Measurements from ENCODE around the gene SREK1IP1.

The SREK1IP1 gene

GRCh38 chr5:64768358-64769312 is at the start of gene SREK1IP1, which contains the start of gene CWC27:
Gene SREK1IP1 (minus strand): TSS chr5:64768691. CDS start chr5:64768517, 174 bp downstream.
Gene CWC27 (plus strand): TSS chr5:64768930. CDS start chr5:64769147, 217 bp downstream.
- peak; percentile 95 for DNase-seq

- DNase-seq, result no peak
Observed at GRCh38 chr5:64818245-64818644, 49.8 kb upstream of the SREK1IP1 start.

GRCh38 chr5:64814073-64814472 is 45.6 kb upstream of the SREK1IP1 start:
- DNase-seq, result no peak

GRCh38 chr5:64811050-64811640 is 42.7 kb upstream of the SREK1IP1 start:
- peak; percentile 75 for DNase-seq

- DNase-seq, result no peak
Observed at GRCh38 chr5:64807520-64807919, 39.0 kb upstream of the SREK1IP1 start.

- no peak for DNase-seq
Observed at GRCh38 chr5:64806537-64806936, 38.0 kb upstream of the SREK1IP1 start.

- no peak for DNase-seq
Observed at GRCh38 chr5:64800926-64801325, 32.4 kb upstream of the SREK1IP1 start.

- DNase-seq, result no peak
Observed at GRCh38 chr5:64796301-64796700, 27.8 kb upstream of the SREK1IP1 start.

GRCh38 chr5:64794053-64794770 is 25.7 kb upstream of the SREK1IP1 start:
- no peak for DNase-seq

- no peak for DNase-seq
Observed at GRCh38 chr5:64792469-64792868, 24.0 kb upstream of the SREK1IP1 start.

GRCh38 chr5:64790210-64790609 is 21.7 kb upstream of the SREK1IP1 start:
- DNase-seq, result no peak

- DNase-seq, result no peak
Observed at GRCh38 chr5:64789457-64789856, 21.0 kb upstream of the SREK1IP1 start.

GRCh38 chr5:64788156-64788555 is 19.7 kb upstream of the SREK1IP1 start:
- no peak for DNase-seq

GRCh38 chr5:64786372-64786771 is 17.9 kb upstream of the SREK1IP1 start:
- no peak for DNase-seq

GRCh38 chr5:64784451-64785025 is 16.0 kb upstream of the SREK1IP1 start:
- peak; percentile 94 for DNase-seq

- DNase-seq, result no peak
Observed at GRCh38 chr5:64775291-64775690, 6.8 kb upstream of the SREK1IP1 start.

- peak; percentile 24 for DNase-seq
Observed at GRCh38 chr5:64773533-64773932, 5.0 kb upstream of the SREK1IP1 start.

- no peak for DNase-seq
Observed at GRCh38 chr5:64771736-64772135, 3.2 kb upstream of the SREK1IP1 start.

- no peak for DNase-seq
Observed at GRCh38 chr5:64769855-64770254, 1.4 kb upstream of the SREK1IP1 start.

GRCh38 chr5:64767959-64768357 is 533 bp downstream of the SREK1IP1 start:
- peak; percentile 41 for DNase-seq

GRCh38 chr5:64766941-64767340 is 1.6 kb downstream of the SREK1IP1 start:
- no peak for DNase-seq

GRCh38 chr5:64765804-64766504 is 2.5 kb downstream of the SREK1IP1 start:
- no peak for DNase-seq

Data from hematopoietic multipotent progenitor cell treated with erythropoietin and hydrocortisone succinate and interleukin-3 and kit ligand, for 6 days (in vitro differentiated cells).